Keratinocyte (primary cell): Measurements from ENCODE around the gene TNC.

Experiments
- CTCF ChIP-seq, 3 experiments: IDR thresholded peaks in 1 of 3; conservative IDR thresholded peaks in 1 of 3; optimal IDR thresholded peaks in 1 of 3; 2 replicates in 2 of 3; 3 replicates in 1 of 3; pipeline versions ENCODE3 to v1.5.1; 2011; ENCODE audit warnings: low read length in 3 of 3, mild to moderate bottlenecking in 3 of 3, moderate library complexity in 2 of 3, control low read depth in 1 of 3, inconsistent platforms in 1 of 3; ENCODE audit not compliant: insufficient read depth in 2 of 3; ENCODE audit errors: extremely low read depth in 1 of 3
- EZH2 ChIP-seq: IDR thresholded peaks from one replicate; pipeline ENCODE4 v1.6.1; 2012; ENCODE audit warnings: inconsistent platforms, mild to moderate bottlenecking, low read length, moderate library complexity

GRCh38 chr9:115058684-115059315 lies 59.2 kb downstream of the TNC start:
- no peak for TF ChIP-seq CTCF (optimal IDR thresholded peaks at IDR 0.05 in 1 of 3, IDR thresholded peaks at IDR 0.05 in 1 of 3, conservative IDR thresholded peaks at IDR 0.05 in 1 of 3; ENCODE audit: extremely low read depth in 1 of 3, insufficient read depth in 2 of 3, low read length in 3 of 3)
- TF ChIP-seq EZH2: no peak
